SIG-M5 treated with dmso at 0.1 percent for 504 hours (cell line): ENCODE results near the gene SVBP.
"Not testable (repeated sequence)": the region's sequence is repeated elsewhere in the genome, so short reads cannot be mapped to it uniquely, and the experiment has no call there.

ENCODE experiments used
- DNase-seq: peaks from one replicate; lab custom pipeline; 2025; ENCODE audit not compliant: unreplicated experiment; lab: John Stamatoyannopoulos, UW

The SVBP gene

GRCh38 chr1:42841440-42842147 lies 24.4 kb upstream of the SVBP start:
- DNase-seq = no peak

GRCh38 chr1:42841010-42841409 lies 23.8 kb upstream of the SVBP start:
- DNase-seq = no peak

GRCh38 chr1:42838482-42839190 lies 21.4 kb upstream of the SVBP start:
- DNase-seq = no peak

GRCh38 chr1:42837709-42838108 lies 20.5 kb upstream of the SVBP start:
- DNase-seq = no peak

- no peak for DNase-seq
These were observed 18.2 kb upstream of the SVBP start for GRCh38 chr1:42835422-42835821.

GRCh38 chr1:42834803-42835202 lies 17.6 kb upstream of the SVBP start:
- no peak for DNase-seq

GRCh38 chr1:42833981-42834380 lies 16.8 kb upstream of the SVBP start:
- DNase-seq = peak; percentile 75

- no peak for DNase-seq
These were observed 15.5 kb upstream of the SVBP start for GRCh38 chr1:42832641-42833240.

- DNase-seq = no peak
These were observed 14.1 kb upstream of the SVBP start for GRCh38 chr1:42831273-42831672.

- DNase-seq = no peak
These were observed 13.4 kb upstream of the SVBP start for GRCh38 chr1:42830631-42831030.

- no peak for DNase-seq
These were observed 8.0 kb upstream of the SVBP start for GRCh38 chr1:42825036-42825851.

GRCh38 chr1:42824481-42825035 lies 7.4 kb upstream of the SVBP start:
- DNase-seq = no peak

- no peak for DNase-seq
These were observed 5.7 kb upstream of the SVBP start for GRCh38 chr1:42822800-42823392.

- DNase-seq = no peak
These were observed 4.5 kb upstream of the SVBP start for GRCh38 chr1:42821690-42822089.

- no peak for DNase-seq
These were observed 3.6 kb upstream of the SVBP start for GRCh38 chr1:42820813-42821212.

- DNase-seq = no peak
These were observed 779 bp upstream of the SVBP start for GRCh38 chr1:42817976-42818375.

GRCh38 chr1:42817440-42817767 lies 207 bp upstream of the SVBP start:
- DNase-seq = no peak

GRCh38 chr1:42815941-42816584 lies 1.1 kb downstream of the SVBP start:
- DNase-seq = no peak

- not testable (repeated sequence) for DNase-seq
These were observed 2.4 kb downstream of the SVBP start for GRCh38 chr1:42814815-42815214.

GRCh38 chr1:42807056-42807668 lies 10.0 kb downstream of the SVBP start:
- DNase-seq = no peak
